A549 (cell line): ENCODE results near the gene MLLT3.

Source experiments
- CTCF ChIP-seq: fragments of >200 bp; sonication (Bioruptor Twin); formaldehyde crosslinking; IDR thresholded peaks from 3 replicates; pipeline ENCODE4 v1.5.1; 2016
- JUN ChIP-seq, 2 experiments: fragments of >200 bp; sonication (Bioruptor Twin); formaldehyde crosslinking; IDR thresholded peaks; 2 replicates in 1 of 2; 3 replicates in 1 of 2; pipeline ENCODE4 v1.6.1; 2016 to 2017
- POLR2A ChIP-seq: IDR thresholded peaks from 2 replicates; pipeline ENCODE4 v1.6.1; 2012; ENCODE audit warnings: mild to moderate bottlenecking, low read length
- RAD21 ChIP-seq, 2 experiments: fragments of >200 bp in 1 of 2; sonication (Bioruptor Twin) in 1 of 2; formaldehyde crosslinking in 1 of 2; IDR thresholded peaks in 1 of 2; conservative IDR thresholded peaks in 1 of 2; 2 replicates in 1 of 2; 3 replicates in 1 of 2; pipeline ENCODE4 v1.6.1; 2012 to 2018; ENCODE audit warnings: inconsistent platforms in 1 of 2
- TF ChIP-seq, protein P1 (sequence below): fragments of 450-650 bp; IDR thresholded peaks from 2 replicates; pipeline ENCODE4 v1.6.1; 2014; ENCODE audit warnings: antibody characterized with exemption

GRCh38 chr9:20662156-20662555 lies 39.9 kb upstream of the MLLT3 start:
- TF ChIP-seq, protein P1, sequence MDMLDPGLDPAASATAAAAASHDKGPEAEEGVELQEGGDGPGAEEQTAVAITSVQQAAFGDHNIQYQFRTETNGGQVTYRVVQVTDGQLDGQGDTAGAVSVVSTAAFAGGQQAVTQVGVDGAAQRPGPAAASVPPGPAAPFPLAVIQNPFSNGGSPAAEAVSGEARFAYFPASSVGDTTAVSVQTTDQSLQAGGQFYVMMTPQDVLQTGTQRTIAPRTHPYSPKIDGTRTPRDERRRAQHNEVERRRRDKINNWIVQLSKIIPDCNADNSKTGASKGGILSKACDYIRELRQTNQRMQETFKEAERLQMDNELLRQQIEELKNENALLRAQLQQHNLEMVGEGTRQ: no peak
- TF ChIP-seq POLR2A: no peak
- no peak for TF ChIP-seq CTCF
- no peak for TF ChIP-seq JUN (IDR thresholded peaks at IDR 0.05)
- no peak for TF ChIP-seq RAD21 (conservative IDR thresholded peaks at IDR 0.05 in 1 of 2, IDR thresholded peaks at IDR 0.05 in 1 of 2)
